Stimulated activated CD4-positive, alpha-beta T cell treated with anti-CD3 and anti-CD28 coated beads, Interleukin-4, amount 100 ng/mL, for 1 hour (primary cell): ENCODE measurements around the gene STK35.
"Not testable (repeated sequence)": the region's sequence is repeated elsewhere in the genome, so short reads cannot be mapped to it uniquely, and the experiment has no call there.

Source experiments
- DNase-seq: peaks from one replicate; pipeline ENCODE4 v3.0.0-alpha.2; 2020

The STK35 gene

DNA sequence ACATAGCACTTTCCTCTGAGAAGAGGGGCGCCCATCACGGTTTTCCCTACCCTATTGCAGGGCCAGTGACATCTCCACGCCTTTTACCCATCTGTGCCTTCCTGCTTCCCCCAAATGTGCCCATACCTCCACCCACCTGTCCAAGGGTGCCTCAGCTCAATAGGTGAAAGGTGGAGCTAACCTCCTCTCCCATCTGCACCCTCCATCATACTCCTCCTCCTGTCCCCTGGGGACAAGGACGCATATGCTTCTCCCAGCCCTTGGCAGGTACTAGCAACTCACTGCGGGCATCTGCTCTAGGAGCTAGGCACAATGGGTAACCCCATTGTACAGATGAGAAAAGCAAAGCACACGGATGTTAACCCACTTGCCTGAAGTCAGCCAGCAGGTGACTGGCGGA lies 62.8 kb downstream of the STK35 start:
- DNase-seq, result no peak

GRCh38 chr20:2164966-2165365 lies 63.3 kb downstream of the STK35 start:
- DNase-seq, result no peak

- DNase-seq, result no peak
These were observed 64.2 kb downstream of the STK35 start for GRCh38 chr20:2165871-2166270.

- DNase-seq, result no peak
These were observed 65.5 kb downstream of the STK35 start for GRCh38 chr20:2167112-2167511.

DNA sequence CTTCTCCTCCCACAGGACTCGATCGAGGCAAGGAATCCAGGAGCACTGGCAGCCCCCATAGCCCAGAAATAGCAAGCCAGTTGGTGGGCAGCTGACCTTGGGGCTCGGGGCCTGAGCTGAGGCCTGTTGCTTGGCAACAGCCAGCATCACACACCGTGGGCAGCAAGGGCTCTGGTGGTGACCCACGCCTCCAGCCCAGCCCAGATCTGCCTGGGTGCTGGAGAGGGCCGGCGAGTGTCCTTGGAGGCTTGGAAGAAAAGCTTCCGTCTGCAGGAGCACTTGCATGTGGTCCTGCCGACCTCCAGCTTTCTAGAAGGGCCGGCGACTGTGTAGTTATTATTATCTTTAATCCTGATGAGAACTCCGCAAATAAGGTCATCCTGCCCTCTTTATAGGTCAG lies 67.3 kb downstream of the STK35 start:
- DNase-seq, result no peak

- DNase-seq, result no peak
These were observed 67.9 kb downstream of the STK35 start for GRCh38 chr20:2169456-2170088.

GRCh38 chr20:2170404-2170803 lies 68.8 kb downstream of the STK35 start:
- DNase-seq, result no peak

DNA sequence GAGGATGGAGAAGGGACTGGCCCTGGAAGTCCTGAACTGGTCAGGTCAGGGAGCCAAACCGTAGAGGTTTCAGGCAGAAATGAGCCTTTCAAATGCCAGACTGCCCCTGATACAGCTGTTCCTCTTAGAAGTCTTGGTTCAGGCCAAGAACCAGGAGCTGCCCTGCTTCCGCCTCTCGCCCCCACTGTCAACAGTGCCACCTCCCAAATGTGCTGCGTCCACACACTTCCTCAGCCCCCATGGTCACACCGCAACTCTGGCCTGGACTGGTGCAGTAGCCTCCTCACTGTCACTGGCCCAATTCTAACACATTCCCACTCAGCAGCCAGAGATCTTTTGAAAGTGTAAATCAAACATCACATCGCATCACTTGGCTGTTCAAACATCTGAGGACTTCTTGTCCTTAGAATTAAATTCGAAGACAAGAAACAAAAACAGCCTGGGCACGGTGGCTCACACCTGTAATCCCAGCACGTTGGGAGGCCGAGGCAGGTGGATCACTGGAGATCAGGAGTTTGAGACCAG lies 69.7 kb downstream of the STK35 start:
- no peak for DNase-seq

GRCh38 chr20:2171840-2172239 lies 70.2 kb downstream of the STK35 start:
- DNase-seq, result not testable (repeated sequence)

- DNase-seq, result peak; percentile 66
These were observed 70.9 kb downstream of the STK35 start for GRCh38 chr20:2172305-2173175.

DNA sequence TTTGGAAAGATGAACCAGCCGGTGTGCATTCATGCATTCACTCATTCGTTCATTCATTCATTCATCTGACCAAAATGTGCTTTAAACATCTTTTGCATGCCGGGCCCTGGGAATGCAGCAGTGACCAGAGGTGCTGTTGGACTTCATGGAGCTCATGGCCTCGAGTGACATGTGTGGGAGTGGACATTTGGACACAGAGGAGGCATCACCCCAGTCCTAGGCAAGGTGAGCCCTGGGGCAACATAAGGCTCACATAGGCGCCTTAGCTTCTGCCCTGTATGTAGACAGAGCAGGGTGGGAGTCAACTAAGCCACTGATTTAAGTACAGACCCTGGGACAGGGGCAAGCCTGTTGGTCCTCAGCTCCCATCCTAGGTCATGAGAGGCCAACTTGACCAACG lies 71.6 kb downstream of the STK35 start:
- DNase-seq, result no peak

DNA sequence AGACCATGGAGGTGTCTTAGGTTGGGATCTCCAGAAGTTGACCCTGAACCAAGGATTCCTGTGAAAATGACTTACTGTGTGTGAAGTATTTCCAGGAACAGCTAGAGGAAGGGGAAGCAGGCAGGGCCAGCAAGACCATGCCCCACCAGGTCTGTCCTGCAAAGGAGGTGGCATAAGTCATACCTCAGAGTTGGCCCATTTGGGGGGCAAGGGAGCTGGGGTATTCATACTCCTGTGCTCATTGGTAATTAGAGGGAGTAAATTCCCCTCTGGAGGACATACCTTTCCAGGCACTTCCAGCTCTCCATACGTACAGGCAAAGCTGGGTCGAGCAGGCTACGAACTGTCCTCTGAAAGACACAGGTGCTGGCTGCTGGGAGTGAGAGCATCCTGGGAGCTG lies 72.4 kb downstream of the STK35 start:
- DNase-seq, result no peak

DNA sequence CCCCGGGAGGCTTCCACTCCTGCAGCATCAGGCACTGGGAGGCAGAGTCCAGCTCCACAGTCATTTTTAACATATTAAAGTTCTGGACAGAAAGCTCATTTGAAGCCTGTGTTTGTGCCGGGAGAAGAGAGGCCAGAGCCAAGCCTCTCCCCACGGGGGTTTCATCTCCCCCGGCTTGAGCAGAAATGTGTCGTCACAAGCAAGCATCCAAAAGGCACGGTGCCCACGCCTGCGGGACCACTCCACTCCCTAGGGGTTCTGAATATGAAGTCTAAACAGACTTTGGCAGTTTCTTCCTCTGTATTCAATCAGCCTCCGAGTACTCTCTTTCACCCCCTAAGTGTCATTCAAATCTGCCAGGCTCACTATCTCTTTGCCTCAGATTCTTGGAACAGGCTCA lies 75.3 kb downstream of the STK35 start:
- DNase-seq, result no peak

- DNase-seq, result no peak
These were observed 76.9 kb downstream of the STK35 start for GRCh38 chr20:2178318-2179232.

- no peak for DNase-seq
These were observed 77.6 kb downstream of the STK35 start for GRCh38 chr20:2179233-2179580.

DNA sequence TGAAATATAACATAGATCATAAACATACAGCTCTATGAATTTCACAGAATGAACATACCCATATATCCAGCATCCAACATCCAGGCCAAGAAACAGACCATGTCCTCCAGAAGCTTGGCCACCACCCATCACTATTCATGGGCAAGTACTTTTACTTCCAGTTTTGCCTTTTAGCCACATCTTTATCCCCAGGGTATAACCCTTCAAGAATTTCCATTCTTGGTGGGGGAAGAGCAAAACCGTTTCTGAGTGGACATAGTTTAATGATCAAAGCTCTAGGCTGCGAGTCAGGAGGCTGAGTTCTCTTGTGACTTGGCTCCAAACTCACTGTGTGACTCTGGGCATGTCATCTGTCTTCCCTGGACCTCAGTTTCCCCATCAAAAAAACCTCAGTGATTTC lies 78.3 kb downstream of the STK35 start:
- no peak for DNase-seq

- DNase-seq, result no peak
These were observed 81.8 kb downstream of the STK35 start for GRCh38 chr20:2183381-2183780.

- DNase-seq, result not testable (repeated sequence)
These were observed 83.3 kb downstream of the STK35 start for GRCh38 chr20:2184933-2185332.

GRCh38 chr20:2195614-2196013 lies 94.0 kb downstream of the STK35 start:
- DNase-seq, result no peak

DNA sequence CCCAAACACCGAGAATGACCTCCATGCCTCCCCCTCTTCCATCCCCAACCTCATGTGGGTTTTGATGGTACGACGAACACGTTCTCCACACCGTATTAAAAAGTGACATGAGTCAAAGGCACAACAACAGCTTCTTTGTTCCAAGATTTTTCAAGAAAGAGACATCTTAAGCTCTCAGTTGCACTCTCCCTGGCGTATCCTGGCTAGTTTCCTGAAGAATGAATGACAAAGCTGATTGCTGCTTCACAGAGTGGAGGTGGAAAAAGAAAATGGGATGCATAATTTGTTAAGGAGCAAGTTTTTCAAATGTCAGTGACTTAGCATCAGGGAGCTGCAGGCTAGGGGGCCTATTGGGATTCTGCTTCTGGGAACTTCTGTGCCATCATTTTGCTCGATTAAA lies 95.5 kb downstream of the STK35 start:
- no peak for DNase-seq
